NCI-H2171 treated with DMSO at 0.1 percent for 48 hours (cell line): ENCODE data around the gene STK32C.

ENCODE experiments used
- DNase-seq: peaks from one replicate; lab custom pipeline; 2025; lab: John Stamatoyannopoulos, UW

Gene STK32C

GRCh38 chr10:132209978-132210530, 97.7 kb downstream of the STK32C start:
- DNase-seq, result no peak

DNA sequence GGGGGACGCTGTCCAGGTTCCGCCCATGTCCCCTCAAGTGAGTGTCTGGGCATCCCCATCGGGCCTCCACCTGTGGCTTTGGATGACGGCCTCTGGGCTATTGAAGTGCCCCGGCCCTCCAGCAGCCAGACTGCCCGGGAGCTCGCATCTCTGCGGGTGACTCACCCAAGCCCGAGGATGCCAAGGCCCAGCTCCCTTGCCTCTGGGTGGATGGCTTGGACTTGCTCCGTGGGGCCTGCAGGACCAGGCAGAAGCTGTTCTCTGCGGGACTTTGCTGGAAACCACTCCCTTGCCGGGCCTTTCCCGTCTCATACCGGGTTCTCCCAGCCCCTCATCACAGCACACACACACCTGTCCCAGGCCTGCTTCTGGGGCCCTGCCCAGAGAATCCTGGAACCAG, 98.6 kb downstream of the STK32C start:
- DNase-seq, result no peak

GRCh38 chr10:132208462-132209050, 99.2 kb downstream of the STK32C start:
- DNase-seq, result peak; percentile 56

GRCh38 chr10:132207536-132208461, 100.0 kb downstream of the STK32C start:
- DNase-seq, result no peak

DNA sequence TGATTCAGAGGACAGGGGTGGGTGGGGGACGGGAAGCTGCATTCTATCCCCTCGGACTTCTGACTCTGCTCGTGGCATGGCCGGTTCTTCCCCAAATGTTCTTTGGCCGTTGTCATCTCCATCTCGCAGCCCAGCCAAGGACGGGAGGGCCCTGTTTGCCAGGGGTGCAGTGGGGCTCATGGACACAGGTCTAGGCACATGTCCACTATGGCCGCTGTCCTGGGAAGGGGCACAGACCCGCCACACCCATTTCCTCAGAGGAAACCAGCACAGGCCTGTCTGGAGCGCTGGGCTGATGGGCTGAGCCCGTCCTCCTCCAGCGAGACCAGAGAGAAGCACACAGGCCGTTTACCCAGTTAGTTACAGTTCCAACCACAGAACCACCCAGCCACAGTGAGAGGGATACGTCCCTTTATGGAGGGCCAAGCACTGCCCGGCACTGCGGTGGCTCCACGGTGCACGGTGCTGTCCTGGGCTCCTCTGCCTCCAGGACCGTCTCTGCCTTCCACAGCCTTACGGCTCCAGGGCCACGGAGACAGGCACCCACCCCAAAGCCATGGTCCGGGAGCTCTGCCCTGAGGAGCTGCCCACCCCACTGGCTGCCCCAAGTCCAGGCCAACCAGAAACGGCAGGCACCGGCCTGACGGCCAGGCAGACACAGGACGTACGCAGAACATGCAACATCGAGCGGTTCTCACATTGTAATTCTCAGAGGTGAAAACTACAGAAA, 100.8 kb downstream of the STK32C start:
- DNase-seq, result no peak

DNA sequence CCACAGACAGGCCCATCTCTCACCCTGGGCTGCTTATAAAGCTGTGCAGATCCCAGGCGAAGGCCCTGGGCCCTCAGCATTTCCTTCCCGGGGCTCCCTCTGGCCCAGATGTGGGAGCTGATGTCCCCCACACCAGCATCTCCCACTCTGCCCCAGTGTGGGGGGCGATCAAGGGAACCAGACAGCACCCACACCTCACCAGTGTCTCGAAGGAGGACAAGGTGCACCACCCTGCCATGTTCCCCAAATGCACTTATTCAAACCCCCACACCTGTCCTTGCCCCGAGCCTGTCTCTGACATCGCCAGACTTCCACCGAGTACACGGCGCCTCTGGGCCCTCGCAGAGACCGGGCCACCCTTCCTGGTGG, 101.4 kb downstream of the STK32C start:
- no peak for DNase-seq

DNA sequence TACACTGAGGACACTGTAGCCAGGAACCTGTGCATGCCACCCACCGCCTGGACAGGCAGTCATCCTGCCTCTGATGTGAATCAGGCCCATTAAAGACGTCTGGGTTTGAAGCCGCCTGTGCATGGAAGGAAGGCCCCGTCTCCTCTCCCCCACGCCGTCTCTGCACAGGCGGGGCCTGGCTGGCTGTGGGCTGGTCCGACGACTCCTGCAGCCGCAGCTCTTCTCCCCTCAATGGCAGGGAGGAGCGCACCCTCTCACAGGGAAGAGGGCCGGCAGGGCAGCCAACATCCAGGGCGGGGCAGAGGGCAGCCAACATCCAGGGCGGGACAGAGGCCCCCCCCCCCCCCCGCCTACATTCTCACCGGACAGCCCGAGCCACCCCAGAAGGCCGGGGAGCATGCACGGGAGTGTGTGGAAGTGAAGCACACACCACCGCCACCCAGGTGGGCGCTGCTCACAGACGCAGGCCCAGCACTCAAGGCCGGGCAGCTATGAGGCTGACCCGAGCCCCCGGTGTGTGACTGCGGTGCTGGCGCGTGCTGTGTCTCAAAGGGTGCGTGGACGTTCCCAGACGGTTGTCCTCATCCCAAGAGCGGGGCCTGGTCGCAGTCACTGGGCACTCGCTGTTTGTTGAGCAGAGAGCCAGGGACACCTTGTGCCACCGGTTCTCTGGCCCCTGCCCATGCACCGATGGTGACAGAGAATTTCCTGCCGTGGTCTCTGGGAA, 101.9 kb downstream of the STK32C start:
- no peak for DNase-seq

DNA sequence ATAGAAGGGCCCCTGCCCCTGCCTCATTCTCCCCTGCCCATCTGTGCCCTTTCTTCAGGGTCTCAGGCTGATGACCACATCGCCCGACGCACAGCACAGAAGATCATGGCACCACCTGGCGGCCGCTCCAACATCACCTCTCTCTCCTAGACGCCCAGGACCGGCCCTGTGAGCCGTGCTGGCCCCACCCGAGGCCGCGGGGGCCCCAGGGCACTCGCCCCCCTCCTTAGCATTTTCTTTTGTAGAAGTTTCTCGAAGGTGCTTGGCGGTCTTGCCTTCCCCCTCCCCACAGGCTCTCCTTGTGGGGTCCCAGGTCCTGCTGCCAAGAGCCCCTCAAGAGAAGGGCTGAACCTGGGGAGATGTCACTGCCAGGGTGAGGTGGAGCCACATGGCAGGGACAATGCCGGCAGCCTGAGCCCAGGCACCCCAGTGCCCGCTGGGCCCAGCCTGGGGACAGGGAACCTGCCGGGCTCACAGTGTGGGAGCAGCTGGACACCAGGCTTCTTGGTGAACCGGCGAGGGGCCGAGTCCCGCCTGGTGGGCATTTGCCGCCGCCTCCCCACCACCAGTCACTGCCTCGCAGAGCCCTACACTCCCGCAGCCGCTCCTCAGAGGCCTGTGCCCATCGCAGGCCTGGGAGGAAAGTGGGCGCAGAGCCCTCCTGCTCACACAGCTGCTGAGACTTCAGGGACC, 102.8 kb downstream of the STK32C start:
- no peak for DNase-seq

GRCh38 chr10:132204078-132204780, 103.5 kb downstream of the STK32C start:
- no peak for DNase-seq

GRCh38 chr10:132203256-132204077, 104.3 kb downstream of the STK32C start:
- no peak for DNase-seq

- DNase-seq, result no peak
Measured at GRCh38 chr10:132202070-132202970, 105.4 kb downstream of the STK32C start.

DNA sequence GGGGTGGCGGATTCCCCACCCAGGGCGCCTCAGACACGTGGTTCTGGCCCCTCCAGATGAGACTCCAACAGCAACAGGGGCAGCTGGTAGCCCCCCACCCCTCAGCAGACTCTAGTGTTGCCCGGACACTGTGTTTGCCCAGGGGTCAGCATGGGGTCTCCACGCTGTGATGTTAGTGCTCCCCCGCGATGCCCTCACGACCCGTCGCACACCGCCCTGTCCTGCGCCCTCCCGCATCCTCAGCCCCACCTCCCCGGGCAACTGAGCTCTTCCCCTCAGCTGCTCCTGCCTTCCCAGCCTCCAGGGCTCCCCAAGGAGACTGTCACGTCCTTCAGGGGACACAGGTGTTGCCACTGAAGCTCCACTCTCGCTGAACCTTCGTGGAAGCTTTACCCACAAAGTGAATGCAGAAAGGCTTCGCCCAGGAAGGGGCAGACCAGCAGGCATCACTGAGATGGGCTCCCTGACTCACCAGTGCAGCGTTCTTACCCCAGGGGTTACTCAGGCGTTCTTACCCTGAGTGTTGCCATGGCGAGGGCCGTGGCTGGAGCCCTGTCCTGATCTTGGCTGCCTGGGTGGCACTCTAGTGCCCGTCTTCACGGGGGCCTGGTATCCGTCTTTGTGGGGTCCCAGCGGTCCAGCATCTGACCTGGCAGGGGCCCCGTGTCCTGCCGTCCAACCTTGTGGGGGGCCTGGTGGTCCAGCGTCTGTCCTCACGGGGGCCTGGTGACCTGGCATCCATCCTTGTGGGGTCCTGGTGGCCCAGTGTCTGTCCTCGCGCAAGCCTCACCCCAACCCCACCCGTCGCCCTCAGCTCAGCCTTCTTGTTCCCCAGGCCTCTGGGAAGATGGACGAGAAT, 106.4 kb downstream of the STK32C start:
- no peak for DNase-seq

- no peak for DNase-seq
Measured at GRCh38 chr10:132200344-132201110, 107.2 kb downstream of the STK32C start.

- no peak for DNase-seq
Measured at GRCh38 chr10:132199854-132200311, 107.9 kb downstream of the STK32C start.

DNA sequence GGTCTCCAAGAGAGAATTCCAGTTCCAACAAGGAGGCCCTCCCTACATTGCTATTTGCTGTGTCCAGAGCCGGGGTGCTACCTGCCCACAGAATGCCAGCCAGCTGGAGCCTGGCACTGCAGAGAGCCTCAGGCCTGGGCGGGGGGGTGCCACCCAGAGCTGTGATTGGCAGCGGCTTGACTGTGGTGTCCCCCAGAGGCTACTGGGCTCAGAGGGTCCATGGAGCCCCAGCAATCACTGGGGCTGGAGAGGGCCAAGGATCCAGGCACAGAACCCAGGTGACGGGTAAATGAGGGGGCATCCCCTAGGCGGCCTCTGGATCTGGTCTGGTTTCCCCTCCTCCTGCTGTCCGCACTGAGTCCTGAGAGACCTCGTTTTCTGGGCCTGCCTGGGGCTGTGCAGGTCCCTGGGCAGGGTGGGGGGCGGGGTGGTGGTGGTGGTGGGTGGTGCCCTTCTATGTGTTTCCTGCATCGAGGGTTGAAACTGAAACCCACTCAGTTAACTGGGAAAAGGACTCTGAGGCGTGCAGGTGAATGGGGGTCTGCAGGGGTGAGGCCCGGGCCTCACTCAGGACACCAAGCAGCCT, 108.4 kb downstream of the STK32C start:
- no peak for DNase-seq

GRCh38 chr10:132198381-132199181, 109.2 kb downstream of the STK32C start:
- DNase-seq, result no peak
